ENCODE data around the gene PCGF2.

Gene PCGF2

GRCh38 chr17:38705803-38706504, 42.2 kb downstream of the PCGF2 start:
- DNase-seq (ENCODE audit: extremely low read depth, low read depth), result no peak
- TF ChIP-seq, protein P1, sequence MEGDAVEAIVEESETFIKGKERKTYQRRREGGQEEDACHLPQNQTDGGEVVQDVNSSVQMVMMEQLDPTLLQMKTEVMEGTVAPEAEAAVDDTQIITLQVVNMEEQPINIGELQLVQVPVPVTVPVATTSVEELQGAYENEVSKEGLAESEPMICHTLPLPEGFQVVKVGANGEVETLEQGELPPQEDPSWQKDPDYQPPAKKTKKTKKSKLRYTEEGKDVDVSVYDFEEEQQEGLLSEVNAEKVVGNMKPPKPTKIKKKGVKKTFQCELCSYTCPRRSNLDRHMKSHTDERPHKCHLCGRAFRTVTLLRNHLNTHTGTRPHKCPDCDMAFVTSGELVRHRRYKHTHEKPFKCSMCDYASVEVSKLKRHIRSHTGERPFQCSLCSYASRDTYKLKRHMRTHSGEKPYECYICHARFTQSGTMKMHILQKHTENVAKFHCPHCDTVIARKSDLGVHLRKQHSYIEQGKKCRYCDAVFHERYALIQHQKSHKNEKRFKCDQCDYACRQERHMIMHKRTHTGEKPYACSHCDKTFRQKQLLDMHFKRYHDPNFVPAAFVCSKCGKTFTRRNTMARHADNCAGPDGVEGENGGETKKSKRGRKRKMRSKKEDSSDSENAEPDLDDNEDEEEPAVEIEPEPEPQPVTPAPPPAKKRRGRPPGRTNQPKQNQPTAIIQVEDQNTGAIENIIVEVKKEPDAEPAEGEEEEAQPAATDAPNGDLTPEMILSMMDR (IDR thresholded peaks at IDR 0.05; ENCODE audit: low read depth, low read length, missing control alignments), result no peak
- peak overlapping the region; percentile 86 for H3K4me3 ChIP-seq (replicated peaks; ENCODE audit: low read depth, low read length)

GRCh38 chr17:38705523-38705802, 42.7 kb downstream of the PCGF2 start:
- no peak for DNase-seq (ENCODE audit: extremely low read depth, low read depth)
- TF ChIP-seq, protein P1 (IDR thresholded peaks at IDR 0.05; ENCODE audit: low read depth, low read length, missing control alignments), result no peak
- H3K4me3 ChIP-seq (replicated peaks; ENCODE audit: low read depth, low read length), result peak overlapping the region; percentile 86

- DNase-seq (ENCODE audit: extremely low read depth, low read depth), result no peak
- TF ChIP-seq, protein P1 (IDR thresholded peaks at IDR 0.05; ENCODE audit: low read depth, low read length, missing control alignments), result no peak
- H3K4me3 ChIP-seq (replicated peaks; ENCODE audit: low read depth, low read length), result peak within 1 kb of the TSS; percentile 86
These were observed 43.3 kb downstream of the PCGF2 start, which contains the start of gene MLLT6 for GRCh38 chr17:38704606-38705522. Gene MLLT6 (plus strand): TSS chr17:38705273. CDS start chr17:38705633, 360 bp downstream.

DNA sequence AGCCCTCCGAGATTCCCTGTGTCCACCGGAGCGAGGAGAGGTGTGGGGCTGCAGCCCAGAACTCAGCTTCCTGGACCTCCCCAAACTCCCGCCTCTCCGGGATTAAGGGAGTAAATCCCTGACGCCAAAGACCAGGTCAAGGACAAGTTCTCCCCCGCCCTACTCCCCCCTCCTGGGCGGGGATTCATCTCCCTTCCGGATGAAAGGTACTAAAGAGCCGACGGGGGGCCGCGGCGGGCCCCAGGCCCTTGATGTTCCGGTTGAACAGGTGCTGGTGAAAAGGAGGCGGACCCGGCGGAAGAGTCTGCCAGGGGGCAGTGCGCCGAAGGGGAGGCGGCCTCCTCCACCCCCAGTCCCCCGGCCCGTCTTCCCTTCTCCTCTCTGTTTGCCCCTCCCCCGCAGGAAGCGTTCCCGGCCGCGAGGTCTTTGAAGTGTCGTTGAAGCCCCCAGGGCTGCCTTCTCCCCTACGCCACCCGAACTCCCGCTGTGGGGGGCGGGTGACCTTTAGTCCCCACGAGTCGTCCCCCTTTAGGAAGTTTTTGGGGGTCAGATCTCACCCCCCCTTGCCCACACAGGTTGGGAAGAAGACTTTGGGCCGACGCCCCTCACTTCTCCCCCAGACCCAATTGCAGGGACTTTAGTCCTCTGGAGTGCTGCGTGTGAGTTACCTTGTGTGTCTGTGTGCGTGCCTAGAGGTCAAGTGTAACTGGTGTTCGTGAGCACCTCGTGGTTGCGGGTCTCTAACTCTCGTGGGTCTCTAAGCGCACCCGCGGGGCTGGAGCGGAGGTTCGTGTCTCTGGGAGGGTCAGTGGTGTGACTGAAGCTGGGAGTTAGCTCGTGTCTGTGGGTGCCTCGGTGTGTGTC, 44.2 kb downstream of the PCGF2 start:
- no peak for DNase-seq (ENCODE audit: extremely low read depth, low read depth)
- peak overlapping the region; percentile 86 for H3K4me3 ChIP-seq (replicated peaks; ENCODE audit: low read depth, low read length)
- TF ChIP-seq, protein P1 (IDR thresholded peaks at IDR 0.05; ENCODE audit: low read depth, low read length, missing control alignments), result no peak

GRCh38 chr17:38702916-38703741, 45.0 kb downstream of the PCGF2 start:
- TF ChIP-seq, protein P1 (IDR thresholded peaks at IDR 0.05; ENCODE audit: low read depth, low read length, missing control alignments), result no peak
- DNase-seq (ENCODE audit: extremely low read depth, low read depth), result no peak
- H3K4me3 ChIP-seq (replicated peaks; ENCODE audit: low read depth, low read length), result peak overlapping the region; percentile 86

Measured in HFF-Myc (cell line).